Activated CD8-positive, alpha-beta memory T cell treated with anti-CD3 and anti-CD28 coated beads for 4 hours (primary cell): ENCODE data around the gene MUC6.

Experiments
- DNase-seq, 2 donors: peaks; one replicate each; pipeline ENCODE4 v3.0.0-alpha.2; 2020; ENCODE audit warnings: low read depth in 2 of 2

Gene MUC6

DNA sequence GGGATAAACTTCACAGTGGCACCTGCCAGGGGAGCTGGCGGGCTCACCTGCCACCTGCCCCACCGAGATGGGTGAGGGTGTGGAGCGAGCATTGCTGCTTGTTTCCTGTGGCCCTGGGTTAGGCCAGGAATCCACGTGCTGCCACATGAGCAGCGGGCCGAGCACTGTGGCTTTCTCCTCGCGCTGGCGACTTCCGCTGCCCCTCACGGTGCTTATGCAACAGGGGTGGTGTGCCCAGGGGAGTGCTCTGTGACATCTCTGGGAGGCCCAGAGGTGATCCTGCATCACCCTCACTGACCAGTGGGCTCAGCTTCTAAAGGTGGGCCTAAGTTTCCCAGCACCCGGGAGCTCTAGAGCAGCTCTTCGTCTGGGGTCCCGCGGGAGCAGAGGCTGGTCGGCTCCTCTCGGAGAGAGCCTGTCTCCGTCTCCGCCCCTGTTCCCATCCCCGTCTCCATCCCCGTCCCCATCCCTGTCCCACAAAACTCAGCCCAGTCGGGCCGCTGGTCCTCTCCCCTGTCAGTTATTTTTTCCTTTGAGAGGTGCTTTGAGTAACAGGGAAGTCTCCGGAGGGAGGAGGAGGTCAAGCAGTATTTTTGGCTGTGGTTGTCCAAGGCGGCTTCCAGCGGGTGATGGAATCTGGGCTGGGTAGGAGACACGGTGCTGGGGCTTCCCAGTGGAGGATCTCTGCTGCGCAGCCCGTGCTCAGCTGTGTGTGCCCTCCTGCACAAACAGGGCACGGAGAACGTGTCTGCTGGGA is 68.3 kb downstream of the MUC6 start:
- no peak for DNase-seq

- DNase-seq = no peak
These were observed 71.2 kb downstream of the MUC6 start for GRCh38 chr11:965206-965775.

- DNase-seq = no peak
These were observed 72.7 kb downstream of the MUC6 start for GRCh38 chr11:963852-964251.
